Osteocyte (in vitro differentiated cells): ENCODE measurements around the gene SLC6A18. TPM values are rescaled to one million over a fixed set of nuclear protein-coding genes. Genes with fewer than 3 reads are reported as not detected.

Source experiments
- DNase-seq: peaks from one replicate; pipeline ENCODE4 v3.0.0; 2021; ENCODE audit warnings: mixed read lengths; ENCODE audit not compliant: unreplicated experiment; ENCODE audit errors: extremely low spot score
- H3K27ac Mint-ChIP-seq: one replicate; pipeline ENCODE4 v1.8.0; 2021; ENCODE audit warnings: mild to moderate bottlenecking, mixed read lengths; ENCODE audit not compliant: unreplicated experiment
- H3K27me3 Mint-ChIP-seq: one replicate; pipeline ENCODE4 v1.8.0; 2021; ENCODE audit warnings: mixed read lengths; ENCODE audit not compliant: unreplicated experiment
- H3K36me3 Mint-ChIP-seq: one replicate; pipeline ENCODE4 v1.8.0; 2021; ENCODE audit warnings: mixed read lengths; ENCODE audit not compliant: unreplicated experiment
- H3K4me1 Mint-ChIP-seq: one replicate; pipeline ENCODE4 v1.8.0; 2021; ENCODE audit warnings: mixed read lengths; ENCODE audit not compliant: unreplicated experiment
- H3K4me3 Mint-ChIP-seq: one replicate; pipeline ENCODE4 v1.8.0; 2021; ENCODE audit warnings: mild to moderate bottlenecking, moderate library complexity, mixed read lengths; ENCODE audit not compliant: unreplicated experiment
- H3K9me3 Mint-ChIP-seq: one replicate; pipeline ENCODE4 v1.8.0; 2021; ENCODE audit warnings: mixed read lengths; ENCODE audit not compliant: unreplicated experiment
- CTCF ChIP-seq: fragments of 200-600 bp; sonication (generic); IDR thresholded peaks from 2 replicates; pipeline ENCODE4 v1.5.0; 2021; ENCODE audit warnings: antibody characterized with exemption, mild to moderate bottlenecking, moderate library complexity
- total RNA-seq: library from RNA; stranded (reverse); gene quantifications from 2 replicates; pipeline ENCODE4 v1.2.1, GENCODE V29; 2021

SLC6A18 gene
- total RNA-seq, 1 donor from 2014 or later, result not detected

GRCh38 chr5:1294835-1295649 lies 69.9 kb downstream of the SLC6A18 start, which contains the start of gene TERT:
Gene TERT, minus strand, starts transcription at chr5:1295068. Its CDS starts 79 bp downstream, at chr5:1294989.
- H3K27ac Mint-ChIP-seq, result no peak within 1 kb of the TSS
- H3K9me3 Mint-ChIP-seq, result no peaks in the 10 kb centered on the region
- H3K4me3 Mint-ChIP-seq, result no peak within 1 kb of the TSS
- no peak for DNase-seq
- H3K27me3 Mint-ChIP-seq, result peaks cover 33% of the 10 kb centered on the region
- no peaks in the 10 kb centered on the region for H3K36me3 Mint-ChIP-seq
- H3K4me1 Mint-ChIP-seq, result no peaks in the 10 kb centered on the region
- no peak for TF ChIP-seq CTCF

- H3K27me3 Mint-ChIP-seq, result peaks cover 33% of the 10 kb centered on the region
These were observed 70.5 kb downstream of the SLC6A18 start for GRCh38 chr5:1295650-1296037.

More at GRCh38 chr5:1295650-1296037, 70.5 kb downstream of the SLC6A18 start:
- no peak for TF ChIP-seq CTCF
- DNase-seq, result peak; percentile 83
- Mint-ChIP-seq H3K27ac (no peak overlapping the region), H3K4me3 (no peak overlapping the region), H3K9me3 (no peaks in the 10 kb centered on the region), H3K36me3 (no peaks in the 10 kb centered on the region), H3K4me1 (no peaks in the 10 kb centered on the region)

Other genes starting within 250 kb of the SLC6A18 start
- not detected in 2 replicates for gene NKD2, start 216.6 kb upstream of the SLC6A18 start, total RNA-seq
- 9.4 and 11.5 TPM in 2 replicates for gene SLC12A7, start 113.3 kb upstream of the SLC6A18 start, total RNA-seq
- not detected in 2 replicates for gene SLC6A19, start 23.8 kb upstream of the SLC6A18 start, total RNA-seq
- not detected in 2 replicates for gene TERT, start 69.7 kb downstream of the SLC6A18 start, total RNA-seq
- gene CLPTM1L, start 119.7 kb downstream of the SLC6A18 start, total RNA-seq, result 88.0 and 93.1 TPM in 2 replicates
- not detected in 2 replicates for gene SLC6A3, start 220.1 kb downstream of the SLC6A18 start, total RNA-seq